ENCODE results near the gene ETFA.

ETFA gene

GRCh38 chr15:76311100-76311953, at the start of gene ETFA:
ETFA (minus strand) TSS chr15:76311469; CDS start chr15:76311388, 81 bp downstream.
- DNase-seq, result peak; percentile 97

GRCh38 chr15:76360416-76360815, 49.1 kb upstream of the ETFA start:
- no peak for DNase-seq

- no peak for DNase-seq
These were observed 47.9 kb upstream of the ETFA start for GRCh38 chr15:76359152-76359551.

GRCh38 chr15:76358453-76358852, 47.2 kb upstream of the ETFA start:
- no peak for DNase-seq

GRCh38 chr15:76354823-76355440, 43.7 kb upstream of the ETFA start:
- no peak for DNase-seq

- DNase-seq, result no peak
These were observed 42.6 kb upstream of the ETFA start for GRCh38 chr15:76353903-76354302.

- DNase-seq, result no peak
These were observed 41.8 kb upstream of the ETFA start for GRCh38 chr15:76353023-76353577.

GRCh38 chr15:76349301-76350070, 38.2 kb upstream of the ETFA start:
- DNase-seq, result no peak

GRCh38 chr15:76347482-76348055, 36.3 kb upstream of the ETFA start:
- no peak for DNase-seq

- no peak for DNase-seq
These were observed 35.6 kb upstream of the ETFA start for GRCh38 chr15:76346669-76347481.

GRCh38 chr15:76345880-76346668, 34.8 kb upstream of the ETFA start:
- peak; percentile 31 for DNase-seq

GRCh38 chr15:76345583-76345879, 34.3 kb upstream of the ETFA start:
- DNase-seq, result no peak

GRCh38 chr15:76344893-76345582, 33.8 kb upstream of the ETFA start:
- DNase-seq, result no peak

GRCh38 chr15:76343313-76343996, 32.2 kb upstream of the ETFA start:
- DNase-seq, result no peak

GRCh38 chr15:76342382-76343201, 31.3 kb upstream of the ETFA start:
- DNase-seq, result peak; percentile 35

GRCh38 chr15:76342058-76342381, 30.8 kb upstream of the ETFA start:
- DNase-seq, result no peak

- DNase-seq, result no peak
These were observed 30.2 kb upstream of the ETFA start for GRCh38 chr15:76341366-76342057.

GRCh38 chr15:76340803-76341365, 29.6 kb upstream of the ETFA start:
- peak; percentile 73 for DNase-seq

All from activated CD4-positive, alpha-beta T cell treated with anti-CD3 and anti-CD28 coated beads for 48 hours (primary cell).